Subcutaneous abdominal adipose tissue (tissue), 5 donors: ENCODE results near the gene KRTAP5-5.
"Not testable (repeated sequence)": the region's sequence is repeated elsewhere in the genome, so short reads cannot be mapped to it uniquely, and the experiment has no call there.

Experiments
- H3K27ac ChIP-seq: one replicate; pipeline ENCODE4 v1.7.0; 2013; ENCODE audit warnings: low read depth, mild to moderate bottlenecking, inconsistent platforms, low read length, moderate library complexity
- H3K27me3 ChIP-seq, 5 donors: one replicate each; pipeline ENCODE4 v1.7.0; 2013; ENCODE audit warnings: low read length in 5 of 5, inconsistent platforms in 1 of 5; ENCODE audit not compliant: control insufficient read depth in 5 of 5, insufficient read depth in 4 of 5
- H3K36me3 ChIP-seq, 5 donors: one replicate each; pipeline ENCODE4 v1.7.0; 2013; ENCODE audit warnings: low read length in 5 of 5; ENCODE audit not compliant: control insufficient read depth in 5 of 5, insufficient read depth in 5 of 5
- H3K4me1 ChIP-seq, 5 donors: one replicate each; pipeline ENCODE4 v1.7.0; 2013; ENCODE audit warnings: low read length in 5 of 5, mild to moderate bottlenecking in 3 of 5, moderate library complexity in 1 of 5; ENCODE audit not compliant: control insufficient read depth in 5 of 5, insufficient read depth in 5 of 5
- H3K4me3 ChIP-seq, 5 donors: one replicate each; pipeline ENCODE4 v1.7.0; 2013; ENCODE audit warnings: low read length in 5 of 5, low read depth in 1 of 5
- H3K9ac ChIP-seq, 5 donors: one replicate each; pipeline ENCODE4 v1.7.0; 2013; ENCODE audit warnings: low read length in 5 of 5, mild to moderate bottlenecking in 4 of 5, moderate library complexity in 3 of 5
- H3K9me3 ChIP-seq, 5 donors: one replicate each; pipeline ENCODE4 v1.7.0; 2013; ENCODE audit warnings: low read length in 5 of 5; ENCODE audit not compliant: control insufficient read depth in 5 of 5
- donor health status: healthy.
- donor health status: healthy.
- donor health status: healthy.
- donor health status: healthy.
- donor health status: healthy.

The KRTAP5-5 gene

GRCh38 chr11:1605923-1606322 lies 23.7 kb upstream of the KRTAP5-5 start:
- not testable (repeated sequence) for H3K36me3 ChIP-seq, H3K4me1 ChIP-seq, H3K9ac ChIP-seq, H3K4me3 ChIP-seq, H3K27ac ChIP-seq, H3K9me3 ChIP-seq
- H3K27me3 ChIP-seq = peaks cover 0 to 19% (median 14%) of the 10 kb centered on the region in 5 donors

- H3K36me3 ChIP-seq, H3K4me1 ChIP-seq, H3K9me3 ChIP-seq, H3K27ac ChIP-seq, H3K4me3 ChIP-seq, H3K9ac ChIP-seq: not testable (repeated sequence)
- H3K27me3 ChIP-seq = peaks cover 0 to 19% (median 15%) of the 10 kb centered on the region in 5 donors
Measured at GRCh38 chr11:1607156-1607845, 22.3 kb upstream of the KRTAP5-5 start.

- not testable (repeated sequence) for H3K36me3 ChIP-seq, H3K9me3 ChIP-seq, H3K27ac ChIP-seq, H3K4me1 ChIP-seq, H3K4me3 ChIP-seq, H3K9ac ChIP-seq
- H3K27me3 ChIP-seq = peaks cover 0 to 19% (median 15%) of the 10 kb centered on the region in 5 donors
Measured at GRCh38 chr11:1607901-1608300, 21.7 kb upstream of the KRTAP5-5 start.

- Histone ChIP-seq H3K4me1 (no peaks in the 10 kb centered on the region), H3K36me3 (no peaks in the 10 kb centered on the region), H3K9ac (no peak within 1 kb of the TSS), H3K27me3 (peaks cover 0 to 19% (median 15%) of the 10 kb centered on the region in 5 donors), H3K4me3 (no peak within 1 kb of the TSS), H3K27ac (no peak within 1 kb of the TSS), H3K9me3 (no peaks in the 10 kb centered on the region)
Measured at GRCh38 chr11:1608363-1608762, 21.2 kb upstream of the KRTAP5-5 start, which contains the start of gene KRTAP5-3. KRTAP5-3 (minus strand) TSS chr11:1608463; CDS start chr11:1608385, 78 bp downstream.

GRCh38 chr11:1618231-1618630 lies 11.3 kb upstream of the KRTAP5-5 start:
- no peak overlapping the region for H3K27ac ChIP-seq
- H3K9me3 ChIP-seq = no peaks in the 10 kb centered on the region
- peaks cover 0 to 17% (median 3%) of the 10 kb centered on the region in 5 donors for H3K27me3 ChIP-seq
- no peak overlapping the region for H3K4me3 ChIP-seq
- no peaks in the 10 kb centered on the region for H3K36me3 ChIP-seq
- no peak overlapping the region for H3K9ac ChIP-seq
- H3K4me1 ChIP-seq = no peaks in the 10 kb centered on the region

- Histone ChIP-seq H3K9ac (no peak overlapping the region), H3K27ac (no peak overlapping the region), H3K9me3 (no peaks in the 10 kb centered on the region), H3K27me3 (peaks cover 0 to 17% (median 3%) of the 10 kb centered on the region in 5 donors), H3K36me3 (no peaks in the 10 kb centered on the region), H3K4me1 (no peaks in the 10 kb centered on the region), H3K4me3 (no peak overlapping the region)
Measured at GRCh38 chr11:1619449-1619848, 10.1 kb upstream of the KRTAP5-5 start.

GRCh38 chr11:1622086-1622485 lies 7.5 kb upstream of the KRTAP5-5 start, which contains the start of gene KRTAP5-4:
KRTAP5-4 (minus strand) TSS chr11:1622138; CDS start chr11:1622093, 45 bp downstream.
- H3K4me3 ChIP-seq = no peak within 1 kb of the TSS
- H3K9ac ChIP-seq = no peak within 1 kb of the TSS
- H3K27me3 ChIP-seq = peaks cover 0 to 4% (median 0%) of the 10 kb centered on the region in 5 donors
- no peaks in the 10 kb centered on the region for H3K9me3 ChIP-seq
- H3K36me3 ChIP-seq = no peaks in the 10 kb centered on the region
- H3K4me1 ChIP-seq = no peaks in the 10 kb centered on the region
- H3K27ac ChIP-seq = no peak within 1 kb of the TSS

GRCh38 chr11:1623716-1624115 lies 5.9 kb upstream of the KRTAP5-5 start:
- no peak overlapping the region for H3K9ac ChIP-seq
- H3K9me3 ChIP-seq = no peaks in the 10 kb centered on the region
- no peak overlapping the region for H3K27ac ChIP-seq
- H3K36me3 ChIP-seq = no peaks in the 10 kb centered on the region
- no peak overlapping the region for H3K4me3 ChIP-seq
- H3K27me3 ChIP-seq = peaks cover 0 to 9% (median 6%) of the 10 kb centered on the region in 5 donors
- peaks cover 0 to 1% (median 0%) of the 10 kb centered on the region in 5 donors for H3K4me1 ChIP-seq

- Histone ChIP-seq H3K27ac (no peak overlapping the region), H3K9ac (no peak overlapping the region), H3K27me3 (peaks cover 4 to 18% (median 7%) of the 10 kb centered on the region in 5 donors), H3K4me1 (peaks cover 0 to 7% (median 3%) of the 10 kb centered on the region in 5 donors), H3K9me3 (no peaks in the 10 kb centered on the region), H3K4me3 (no peak overlapping the region), H3K36me3 (no peaks in the 10 kb centered on the region)
Measured at GRCh38 chr11:1624621-1625020, 5.0 kb upstream of the KRTAP5-5 start.

GRCh38 chr11:1625541-1625940 lies 4.0 kb upstream of the KRTAP5-5 start:
- Histone ChIP-seq H3K27me3 (peaks cover 6 to 21% (median 9%) of the 10 kb centered on the region in 5 donors), H3K27ac (no peak overlapping the region), H3K9me3 (no peaks in the 10 kb centered on the region), H3K4me1 (peaks cover 0 to 7% (median 3%) of the 10 kb centered on the region in 5 donors), H3K36me3 (no peaks in the 10 kb centered on the region), H3K9ac (no peak overlapping the region), H3K4me3 (no peak overlapping the region)
